ENCODE data around the gene LYL1.

The LYL1 gene

GRCh38 chr19:13120817-13121216 lies 18.2 kb upstream of the LYL1 start:
- no peak for TF ChIP-seq CTCF (IDR thresholded peaks at IDR 0.05; ENCODE audit: low read depth, low read length, missing control alignments)
- no peak overlapping the region for H3K4me3 ChIP-seq (ENCODE audit: low read depth, low read length)
- no peak for DNase-seq (ENCODE audit: low read depth)

DNA sequence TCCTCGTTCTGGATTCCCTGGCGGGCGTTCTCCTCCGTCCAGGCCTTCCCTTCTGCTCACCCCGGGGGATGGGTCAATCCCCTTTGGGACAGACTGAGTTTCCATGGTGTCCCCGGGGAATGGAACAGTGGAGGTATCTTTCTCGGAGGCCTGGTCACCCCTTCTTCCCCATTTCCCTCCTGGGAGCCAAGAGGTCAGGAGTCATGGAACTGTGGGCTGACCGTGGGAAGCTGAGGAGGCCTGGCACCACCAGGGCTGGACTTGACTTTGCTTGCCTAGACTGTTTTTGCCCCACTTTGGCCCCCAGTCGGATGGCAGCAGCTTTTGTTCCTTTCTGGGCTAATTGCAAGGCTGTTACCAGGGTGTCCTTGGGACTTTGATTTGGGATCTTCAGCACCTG lies 17.4 kb upstream of the LYL1 start:
- no peak for DNase-seq (ENCODE audit: low read depth)
- no peak for TF ChIP-seq CTCF (IDR thresholded peaks at IDR 0.05; ENCODE audit: low read depth, low read length, missing control alignments)
- H3K4me3 ChIP-seq (ENCODE audit: low read depth, low read length): no peak overlapping the region; the same call in 1 of the 2 replicates

DNA sequence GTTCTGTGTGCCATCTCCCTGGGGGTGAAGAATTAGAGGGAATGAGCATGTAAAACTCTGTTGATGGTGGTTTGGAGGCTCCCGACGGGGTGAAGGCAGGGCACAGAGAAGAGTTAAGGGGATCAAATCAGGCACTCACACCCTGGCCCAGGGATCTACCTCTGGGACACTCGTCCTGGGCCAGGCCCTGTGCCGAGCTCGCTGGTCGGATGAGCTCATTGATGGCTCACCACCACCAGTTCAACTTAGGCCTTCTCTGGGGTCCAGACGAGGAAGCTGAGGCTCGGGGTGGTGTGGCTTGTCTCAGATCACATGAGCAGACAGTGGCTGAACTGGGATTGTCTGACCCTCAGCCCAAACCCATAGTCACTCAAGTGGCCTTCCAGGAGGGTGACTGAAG lies 17.0 kb upstream of the LYL1 start:
- peak overlapping the region; percentile 88 for H3K4me3 ChIP-seq (ENCODE audit: low read depth, low read length)
- DNase-seq (ENCODE audit: low read depth): no peak
- TF ChIP-seq CTCF (IDR thresholded peaks at IDR 0.05; ENCODE audit: low read depth, low read length, missing control alignments): no peak

GRCh38 chr19:13118424-13119193 lies 16.0 kb upstream of the LYL1 start:
- H3K4me3 ChIP-seq (ENCODE audit: low read depth, low read length): peak overlapping the region; percentile 88
- no peak for DNase-seq (ENCODE audit: low read depth)
- TF ChIP-seq CTCF (IDR thresholded peaks at IDR 0.05; ENCODE audit: low read depth, low read length, missing control alignments): no peak

DNA sequence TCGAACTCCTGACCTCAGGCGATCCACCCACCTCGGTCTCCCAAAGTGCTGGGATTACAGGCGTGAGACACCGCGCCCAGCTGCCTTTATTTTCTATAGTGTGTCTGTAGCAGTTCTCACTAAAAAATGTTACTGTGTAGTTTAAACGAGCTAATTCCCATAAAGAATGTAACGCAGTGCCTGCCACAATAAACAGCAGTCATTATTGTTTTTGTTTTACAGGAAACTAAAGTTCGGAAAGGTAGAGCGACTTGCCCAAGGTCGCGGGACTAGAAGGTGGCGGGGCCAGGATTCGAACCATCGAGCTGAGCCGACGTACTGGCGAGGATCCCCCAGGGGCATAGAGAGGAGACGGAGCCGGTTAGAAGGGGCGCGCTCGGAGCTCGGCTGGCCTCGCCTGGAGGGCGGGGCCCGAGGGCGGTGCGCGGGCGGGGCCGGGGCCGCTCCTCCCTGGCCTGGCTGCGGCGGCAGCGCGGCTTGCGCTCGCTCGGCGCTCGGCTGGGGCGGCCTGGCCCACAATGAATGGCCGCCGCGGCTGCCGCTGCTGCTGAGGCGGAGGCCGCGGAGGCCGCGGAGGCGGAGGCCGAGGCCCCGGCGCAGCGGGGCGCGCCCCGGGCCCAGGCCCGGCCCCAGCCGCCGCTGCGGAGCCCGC lies 15.2 kb upstream of the LYL1 start, which contains the start of gene NACC1:
TSS of gene NACC1 (plus strand) at position 493 of the 652 bp plus-strand sequence. CDS start 16,944 bp downstream, outside the sequence.
- DNase-seq (ENCODE audit: low read depth): no peak
- peak within 1 kb of the TSS; percentile 88 for H3K4me3 ChIP-seq (ENCODE audit: low read depth, low read length)
- TF ChIP-seq CTCF (IDR thresholded peaks at IDR 0.05; ENCODE audit: low read depth, low read length, missing control alignments): no peak

DNA sequence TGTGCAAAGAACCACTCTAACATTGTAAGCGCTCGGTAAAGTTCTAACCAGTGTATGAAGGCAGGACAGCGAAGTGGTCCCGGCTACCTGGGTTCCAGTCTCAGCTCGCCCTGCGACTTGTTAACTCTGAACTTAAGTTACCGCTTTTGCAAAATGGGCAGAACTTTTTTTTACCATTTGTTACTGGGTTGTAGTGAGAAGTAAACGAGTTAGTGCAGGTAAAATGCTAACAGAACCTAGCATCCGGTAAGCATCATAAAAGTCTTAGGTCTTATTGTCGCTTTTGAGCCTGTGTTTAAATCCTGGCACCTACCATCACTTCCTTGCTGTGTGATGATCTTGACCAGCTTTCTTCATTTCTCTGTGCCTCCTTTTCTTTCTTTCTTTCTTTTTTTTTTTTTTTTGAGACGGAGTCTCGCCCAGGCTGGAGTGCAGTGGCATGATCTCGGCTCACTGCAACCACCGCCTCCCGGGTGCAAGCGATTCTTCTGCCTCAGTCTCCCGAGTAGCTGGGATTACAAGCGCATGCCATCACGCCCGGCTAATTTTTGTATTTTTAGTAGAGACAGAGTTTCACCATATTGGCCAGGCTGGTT lies 14.6 kb upstream of the LYL1 start:
- peak overlapping the region; percentile 81 for H3K4me3 ChIP-seq (ENCODE audit: low read depth, low read length)
- no peak for DNase-seq (ENCODE audit: low read depth)
- no peak for TF ChIP-seq CTCF (IDR thresholded peaks at IDR 0.05; ENCODE audit: low read depth, low read length, missing control alignments)

All from GM12864 (cell line).